DOHH2 (cell line): ENCODE data around the gene SMIM36.

Experiments used
- H3F3A ChIP-seq: fragments of 200-600 bp; sonication (generic), shearing (Covaris generic); 2 replicates; pipeline ENCODE4 v1.6.0; 2016; ENCODE audit warnings: antibody characterized with exemption, mild to moderate bottlenecking; ENCODE audit not compliant: control insufficient read depth, insufficient read depth
- H3K27ac ChIP-seq: fragments of 200-600 bp; sonication (generic); 2 replicates; pipeline ENCODE4 v1.5.1; 2014; ENCODE audit warnings: low read depth, mild to moderate bottlenecking, low read length, moderate library complexity
- H3K27me3 ChIP-seq: fragments of 200-600 bp; sonication (generic); 2 replicates; pipeline ENCODE4 v1.6.1; 2014; ENCODE audit warnings: mild to moderate bottlenecking, low read length, mixed read lengths; ENCODE audit not compliant: control insufficient read depth
- H3K36me3 ChIP-seq: fragments of 200-600 bp; sonication (generic); 2 replicates; pipeline ENCODE4 v1.6.1; 2014; ENCODE audit warnings: mild to moderate bottlenecking, low read length, moderate library complexity, mixed read lengths; ENCODE audit not compliant: control insufficient read depth
- H3K4me1 ChIP-seq: fragments of 200-600 bp; sonication (generic); 2 replicates; pipeline ENCODE4 v1.6.1; 2014; ENCODE audit warnings: mild to moderate bottlenecking, low read length, mixed read lengths; ENCODE audit not compliant: control insufficient read depth
- H3K4me2 ChIP-seq: fragments of 200-600 bp; sonication (generic); 2 replicates; pipeline ENCODE4 v1.6.0; 2014; ENCODE audit warnings: mild to moderate bottlenecking, low read length, moderate library complexity
- H3K4me3 ChIP-seq: fragments of 200-600 bp; sonication (generic); 2 replicates; pipeline ENCODE4 v1.5.1; 2014; ENCODE audit warnings: mild to moderate bottlenecking, low read length, mixed read lengths
- H3K79me2 ChIP-seq: fragments of 200-600 bp; sonication (generic); 2 replicates; pipeline ENCODE4 v1.6.1; 2014; ENCODE audit warnings: mild to moderate bottlenecking, low read length, mixed read lengths; ENCODE audit not compliant: control insufficient read depth
- H3K9me2 ChIP-seq: fragments of 200-600 bp; sonication (generic); replicated peaks from 2 replicates; pipeline ENCODE4 v1.6.1; 2014; ENCODE audit warnings: mild to moderate bottlenecking, low read length, mixed read lengths; ENCODE audit not compliant: control insufficient read depth
- H3K9me3 ChIP-seq: fragments of 200-600 bp; sonication (generic); 2 replicates; pipeline ENCODE4 v1.6.1; 2014; ENCODE audit warnings: antibody characterized with exemption, low read length, mixed read lengths; ENCODE audit not compliant: control insufficient read depth, insufficient read depth
- H4K20me1 ChIP-seq: fragments of 200-600 bp; sonication (generic); 2 replicates; pipeline ENCODE4 v1.6.0; 2014; ENCODE audit warnings: low read depth, mild to moderate bottlenecking, antibody characterized with exemption, low read length, moderate library complexity; ENCODE audit not compliant: control insufficient read depth, insufficient read depth
- EZH2phosphoT487 ChIP-seq: fragments of 200-600 bp; sonication (generic); IDR thresholded peaks from 2 replicates; pipeline ENCODE4 v1.6.1; 2017; ENCODE audit warnings: borderline replicate concordance, mild to moderate bottlenecking, antibody characterized with exemption, low read length, moderate library complexity, mixed read lengths
- TF ChIP-seq, protein P1 (sequence below): fragments of 200-600 bp; sonication (generic); IDR thresholded peaks from one replicate; pipeline ENCODE4 v1.5.1; 2014; ENCODE audit warnings: antibody characterized with exemption, mild to moderate bottlenecking, low read depth, low read length; ENCODE audit not compliant: poor library complexity, severe bottlenecking

Gene SMIM36

DNA sequence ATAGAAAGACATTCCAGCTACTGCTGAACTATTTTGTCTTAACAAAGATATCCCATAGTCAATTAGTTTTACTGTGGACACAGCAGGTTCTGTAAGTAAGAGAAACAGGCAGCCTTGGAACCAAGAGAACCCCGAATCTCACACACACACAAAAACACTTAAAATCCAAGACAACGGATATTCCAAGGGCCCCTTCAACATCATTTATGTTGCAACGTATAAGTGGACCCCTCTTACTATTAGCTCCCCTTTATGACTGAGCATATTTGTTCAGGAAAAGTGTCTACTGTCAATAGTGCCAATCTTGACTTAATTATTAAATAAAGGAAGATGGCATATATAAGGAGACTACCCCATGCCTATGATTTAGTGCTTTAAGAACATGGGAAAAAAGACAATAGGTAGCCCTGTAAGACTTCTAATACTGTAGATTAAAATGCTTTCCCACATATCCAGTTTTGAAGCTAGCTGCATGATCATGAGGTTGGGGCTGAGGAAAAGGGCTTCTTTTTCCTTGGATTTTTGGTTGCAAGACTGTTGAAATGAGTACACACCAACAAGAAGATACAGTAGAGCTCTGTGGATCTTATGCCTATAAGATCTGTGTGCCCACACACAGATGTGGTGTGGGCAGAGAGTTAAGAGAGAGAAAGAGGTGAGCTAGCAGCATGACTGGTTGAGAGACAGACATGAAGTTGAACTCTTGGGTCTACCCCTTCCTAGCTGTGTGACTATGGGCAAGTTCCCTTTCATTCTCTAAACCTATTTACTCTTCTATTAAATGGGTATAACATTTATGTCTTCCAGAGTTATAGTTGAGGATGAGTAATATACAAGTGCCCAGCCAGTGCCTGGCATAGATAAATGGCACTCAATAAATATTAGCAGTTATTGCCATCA, 92.6 kb downstream of the SMIM36 start:
- H4K20me1 ChIP-seq = no peaks in the 10 kb centered on the region
- H3K27me3 ChIP-seq = no peaks in the 10 kb centered on the region
- peak overlapping the region; percentile 97; the same call in 1 of the 2 replicates for H3K4me3 ChIP-seq
- peaks cover 9% of the 10 kb centered on the region for H3F3A ChIP-seq
- H3K4me1 ChIP-seq = peaks cover 50% of the 10 kb centered on the region
- no peak overlapping the region for H3K27ac ChIP-seq
- peak overlapping the region; percentile 96 for H3K4me2 ChIP-seq
- H3K79me2 ChIP-seq = peaks cover 77% of the 10 kb centered on the region
- H3K9me2 ChIP-seq = no peaks in the 10 kb centered on the region
- H3K36me3 ChIP-seq = peaks cover 72% of the 10 kb centered on the region
- H3K9me3 ChIP-seq = no peaks in the 10 kb centered on the region
- no peak for TF ChIP-seq EZH2phosphoT487

DNA sequence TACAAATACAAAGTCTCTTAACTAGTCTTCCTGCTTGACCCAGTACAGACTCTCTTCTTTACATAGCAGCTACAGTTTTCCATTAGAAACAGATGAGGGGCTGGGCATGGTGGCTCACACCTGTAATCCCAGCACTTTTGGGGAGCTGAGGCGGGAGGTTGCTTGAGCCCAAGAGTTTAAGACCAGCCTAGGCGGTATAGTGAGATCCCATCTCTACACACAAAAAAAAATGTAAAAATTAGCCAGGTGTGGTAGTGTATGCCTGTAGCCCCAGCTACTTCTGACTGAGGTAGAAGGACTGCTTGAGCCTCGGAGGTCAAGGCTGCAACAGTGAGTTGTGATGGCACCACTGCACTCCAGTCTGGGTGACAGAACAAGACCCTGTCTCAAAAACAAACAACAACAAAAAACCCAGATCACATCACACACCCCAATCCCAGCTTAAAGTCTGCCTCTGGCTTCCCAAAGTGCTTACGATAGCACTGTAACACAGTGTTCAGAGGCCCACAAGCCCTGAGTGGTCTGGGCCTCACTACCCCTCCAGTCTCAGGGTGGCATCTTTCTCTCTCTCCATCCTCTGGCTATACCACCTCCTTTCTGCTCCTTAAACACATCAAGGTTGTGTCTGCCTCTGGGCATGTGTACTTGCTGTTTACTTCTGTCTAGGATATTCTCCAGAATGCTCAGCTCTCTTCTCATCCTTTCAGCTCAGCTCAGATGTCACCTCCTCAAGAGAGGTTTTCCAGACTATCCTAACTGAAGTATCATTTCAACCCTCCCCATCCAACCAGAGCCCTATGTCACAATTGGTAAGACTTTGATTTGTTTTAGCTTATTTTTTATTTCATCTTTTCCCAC, 93.6 kb downstream of the SMIM36 start:
- no peak for TF ChIP-seq EZH2phosphoT487
- TF ChIP-seq, protein P1, sequence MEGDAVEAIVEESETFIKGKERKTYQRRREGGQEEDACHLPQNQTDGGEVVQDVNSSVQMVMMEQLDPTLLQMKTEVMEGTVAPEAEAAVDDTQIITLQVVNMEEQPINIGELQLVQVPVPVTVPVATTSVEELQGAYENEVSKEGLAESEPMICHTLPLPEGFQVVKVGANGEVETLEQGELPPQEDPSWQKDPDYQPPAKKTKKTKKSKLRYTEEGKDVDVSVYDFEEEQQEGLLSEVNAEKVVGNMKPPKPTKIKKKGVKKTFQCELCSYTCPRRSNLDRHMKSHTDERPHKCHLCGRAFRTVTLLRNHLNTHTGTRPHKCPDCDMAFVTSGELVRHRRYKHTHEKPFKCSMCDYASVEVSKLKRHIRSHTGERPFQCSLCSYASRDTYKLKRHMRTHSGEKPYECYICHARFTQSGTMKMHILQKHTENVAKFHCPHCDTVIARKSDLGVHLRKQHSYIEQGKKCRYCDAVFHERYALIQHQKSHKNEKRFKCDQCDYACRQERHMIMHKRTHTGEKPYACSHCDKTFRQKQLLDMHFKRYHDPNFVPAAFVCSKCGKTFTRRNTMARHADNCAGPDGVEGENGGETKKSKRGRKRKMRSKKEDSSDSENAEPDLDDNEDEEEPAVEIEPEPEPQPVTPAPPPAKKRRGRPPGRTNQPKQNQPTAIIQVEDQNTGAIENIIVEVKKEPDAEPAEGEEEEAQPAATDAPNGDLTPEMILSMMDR = no peak
- Histone ChIP-seq H3K4me3 (no peak overlapping the region), H4K20me1 (no peaks in the 10 kb centered on the region), H3K4me1 (peaks cover 40% of the 10 kb centered on the region), H3K9me2 (no peaks in the 10 kb centered on the region), H3K27ac (no peak overlapping the region), H3K79me2 (peaks cover 77% of the 10 kb centered on the region), H3K9me3 (no peaks in the 10 kb centered on the region), H3F3A (peaks cover 8% of the 10 kb centered on the region), H3K27me3 (no peaks in the 10 kb centered on the region), H3K36me3 (peaks cover 81% of the 10 kb centered on the region), H3K4me2 (no peak overlapping the region)

DNA sequence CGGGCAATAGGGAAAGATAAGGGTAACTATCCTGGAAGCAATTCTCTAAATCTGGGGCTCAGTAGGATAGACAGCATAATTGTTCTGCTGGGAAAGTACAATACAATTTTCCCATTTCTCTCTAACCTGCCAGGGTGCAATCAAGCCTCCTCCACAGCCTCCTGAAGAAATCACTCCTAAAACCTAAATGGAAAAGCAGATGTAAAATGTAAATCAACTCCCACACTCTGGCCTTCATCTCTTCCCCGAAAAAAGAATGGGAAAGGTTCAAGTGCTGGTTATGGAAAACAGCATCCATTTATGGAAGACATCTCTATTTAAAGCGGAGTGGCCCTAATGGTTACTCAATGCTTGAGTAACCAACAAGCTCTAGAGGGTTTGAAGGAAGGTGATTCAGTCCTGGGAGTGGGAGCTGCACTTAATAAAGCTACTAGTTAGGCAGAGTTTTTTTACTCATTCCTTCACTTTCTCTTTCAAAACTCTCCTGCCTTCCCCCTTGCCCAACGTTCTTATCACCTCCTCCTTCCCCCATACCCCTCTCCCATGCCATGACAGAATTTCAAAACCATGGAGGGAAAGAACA, 94.7 kb downstream of the SMIM36 start:
- TF ChIP-seq, protein P1 = no peak
- TF ChIP-seq EZH2phosphoT487 = no peak
- no peaks in the 10 kb centered on the region for H3K27me3 ChIP-seq
- H4K20me1 ChIP-seq = no peaks in the 10 kb centered on the region
- H3F3A ChIP-seq = peaks cover 8% of the 10 kb centered on the region
- no peak overlapping the region; the same call in 1 of the 2 replicates for H3K4me2 ChIP-seq
- no peak overlapping the region for H3K27ac ChIP-seq
- H3K4me1 ChIP-seq = peaks cover 34% of the 10 kb centered on the region
- peaks cover 76% of the 10 kb centered on the region for H3K79me2 ChIP-seq
- H3K36me3 ChIP-seq = peaks cover 91% of the 10 kb centered on the region
- no peak overlapping the region for H3K4me3 ChIP-seq
- H3K9me2 ChIP-seq = no peaks in the 10 kb centered on the region
- H3K9me3 ChIP-seq = no peaks in the 10 kb centered on the region
